ENCODE data around the gene GNG11. TPM values are rescaled to one million over a fixed set of nuclear protein-coding genes. Genes with fewer than 3 reads are reported as not detected.

The GNG11 gene
- total RNA-seq, 1 donor from 2014 or later = 29.6 TPM

DNA sequence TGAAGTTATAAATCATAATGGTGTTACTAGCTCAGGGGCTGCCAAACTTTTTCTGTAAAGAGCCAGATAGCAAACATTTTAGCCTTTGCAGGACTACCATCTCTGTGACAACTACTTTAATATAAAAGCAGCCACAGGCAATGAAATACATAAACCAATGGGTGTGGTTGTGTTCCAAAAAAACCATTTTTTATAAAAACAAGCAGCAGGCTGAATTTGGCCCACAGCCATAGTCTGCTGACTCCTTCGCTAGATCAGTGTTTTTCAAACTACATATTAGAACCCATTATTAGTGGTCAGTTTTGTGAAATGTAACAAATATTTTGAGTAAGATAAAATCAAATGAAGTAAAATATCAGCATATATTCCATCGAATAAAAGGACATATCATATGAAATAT, 13.6 kb downstream of the GNG11 start:
- TF ChIP-seq, protein P1, sequence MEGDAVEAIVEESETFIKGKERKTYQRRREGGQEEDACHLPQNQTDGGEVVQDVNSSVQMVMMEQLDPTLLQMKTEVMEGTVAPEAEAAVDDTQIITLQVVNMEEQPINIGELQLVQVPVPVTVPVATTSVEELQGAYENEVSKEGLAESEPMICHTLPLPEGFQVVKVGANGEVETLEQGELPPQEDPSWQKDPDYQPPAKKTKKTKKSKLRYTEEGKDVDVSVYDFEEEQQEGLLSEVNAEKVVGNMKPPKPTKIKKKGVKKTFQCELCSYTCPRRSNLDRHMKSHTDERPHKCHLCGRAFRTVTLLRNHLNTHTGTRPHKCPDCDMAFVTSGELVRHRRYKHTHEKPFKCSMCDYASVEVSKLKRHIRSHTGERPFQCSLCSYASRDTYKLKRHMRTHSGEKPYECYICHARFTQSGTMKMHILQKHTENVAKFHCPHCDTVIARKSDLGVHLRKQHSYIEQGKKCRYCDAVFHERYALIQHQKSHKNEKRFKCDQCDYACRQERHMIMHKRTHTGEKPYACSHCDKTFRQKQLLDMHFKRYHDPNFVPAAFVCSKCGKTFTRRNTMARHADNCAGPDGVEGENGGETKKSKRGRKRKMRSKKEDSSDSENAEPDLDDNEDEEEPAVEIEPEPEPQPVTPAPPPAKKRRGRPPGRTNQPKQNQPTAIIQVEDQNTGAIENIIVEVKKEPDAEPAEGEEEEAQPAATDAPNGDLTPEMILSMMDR (IDR thresholded peaks at IDR 0.05; ENCODE audit: borderline replicate concordance) = no peak
- no peaks in the 10 kb centered on the region for H3K36me3 ChIP-seq
- no peak overlapping the region for H3K4me3 ChIP-seq
- no peak for DNase-seq
- peaks cover 16% of the 10 kb centered on the region for H3K4me1 ChIP-seq
- no peak overlapping the region for H3K27ac ChIP-seq (replicated peaks)
- no peaks in the 10 kb centered on the region for H3K27me3 ChIP-seq (ENCODE audit: low read depth)
- intact Hi-C loops (cut with micrococcal nuclease) = no loop called here
- H3K9me3 ChIP-seq (replicated peaks) = no peaks in the 10 kb centered on the region

DNA sequence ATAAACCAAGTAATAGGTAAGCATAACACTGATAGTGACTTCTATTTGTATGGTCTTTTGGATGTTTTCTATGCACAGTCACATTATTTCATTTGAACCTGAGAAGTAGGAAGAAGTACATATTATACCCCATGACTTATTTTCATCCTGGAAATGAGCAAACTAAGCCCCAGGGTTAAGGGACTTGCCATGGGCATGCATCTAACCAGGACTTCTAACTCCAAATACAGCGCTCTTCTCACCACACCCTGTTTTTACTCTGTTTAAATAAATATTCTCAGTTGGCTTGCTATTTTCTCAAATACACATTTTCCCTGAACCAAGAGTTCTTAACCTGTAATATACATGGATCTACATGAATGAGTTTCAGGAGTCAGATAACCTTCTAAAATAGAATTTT, 16.3 kb downstream of the GNG11 start:
- no peak for DNase-seq
- intact Hi-C loops (cut with micrococcal nuclease) = no loop called here
- H3K27me3 ChIP-seq (ENCODE audit: low read depth) = no peaks in the 10 kb centered on the region
- no peaks in the 10 kb centered on the region for H3K36me3 ChIP-seq
- TF ChIP-seq, protein P1 (IDR thresholded peaks at IDR 0.05; ENCODE audit: borderline replicate concordance) = no peak
- H3K9me3 ChIP-seq (replicated peaks) = no peaks in the 10 kb centered on the region
- peaks cover 16% of the 10 kb centered on the region for H3K4me1 ChIP-seq
- H3K4me3 ChIP-seq = no peak overlapping the region
- H3K27ac ChIP-seq (replicated peaks) = no peak overlapping the region

DNA sequence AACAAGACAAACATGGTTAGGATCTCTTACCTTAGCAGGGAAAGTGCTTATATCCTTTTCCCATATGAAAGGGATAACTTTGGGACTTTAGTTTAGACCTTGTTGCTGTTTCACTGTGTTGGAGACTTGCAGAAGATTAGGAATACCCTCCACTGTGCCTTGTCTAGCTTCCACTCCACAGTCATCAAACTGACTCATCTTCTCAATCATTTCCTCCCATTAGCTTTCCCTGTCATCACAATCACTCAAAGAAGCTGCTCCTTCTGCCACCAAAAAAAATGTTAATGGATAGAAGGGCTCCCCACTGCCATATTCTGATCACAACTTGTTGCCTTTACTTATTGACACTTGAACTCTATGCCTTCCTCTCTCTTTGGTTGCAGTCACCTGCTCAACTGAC, 16.8 kb downstream of the GNG11 start:
- intact Hi-C loops (cut with micrococcal nuclease) = no loop called here
- no peaks in the 10 kb centered on the region for H3K36me3 ChIP-seq
- no peaks in the 10 kb centered on the region for H3K9me3 ChIP-seq (replicated peaks)
- H3K27ac ChIP-seq (replicated peaks) = no peak overlapping the region
- TF ChIP-seq, protein P1 (IDR thresholded peaks at IDR 0.05; ENCODE audit: borderline replicate concordance) = no peak
- H3K4me3 ChIP-seq = no peak overlapping the region
- no peak for DNase-seq
- H3K4me1 ChIP-seq = peaks cover 16% of the 10 kb centered on the region
- H3K27me3 ChIP-seq (ENCODE audit: low read depth) = no peaks in the 10 kb centered on the region

DNA sequence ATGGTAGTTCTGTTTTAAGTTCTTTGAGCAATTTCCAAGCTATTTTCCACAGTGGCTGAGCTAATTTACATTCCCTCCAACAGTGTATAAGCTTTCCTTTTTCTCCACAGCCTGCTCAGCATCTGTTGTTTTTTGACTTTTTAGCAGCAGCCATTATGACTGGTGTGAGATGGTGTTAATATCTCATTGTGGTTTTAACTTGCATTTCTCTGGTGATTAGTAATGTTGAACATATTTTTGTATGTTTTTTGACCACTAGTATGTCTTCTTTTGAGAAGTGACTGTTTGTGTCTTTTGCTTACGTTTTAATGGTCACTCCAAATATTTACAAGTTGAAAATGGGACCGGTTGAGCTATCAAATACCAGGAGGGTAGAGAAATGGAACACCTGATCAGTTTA, 20.4 kb downstream of the GNG11 start:
- peaks cover 41% of the 10 kb centered on the region for H3K4me1 ChIP-seq
- H3K4me3 ChIP-seq = no peak overlapping the region
- H3K27me3 ChIP-seq (ENCODE audit: low read depth) = no peaks in the 10 kb centered on the region
- H3K36me3 ChIP-seq = no peaks in the 10 kb centered on the region
- DNase-seq = no peak
- TF ChIP-seq, protein P1 (IDR thresholded peaks at IDR 0.05; ENCODE audit: borderline replicate concordance) = no peak
- intact Hi-C loops (cut with micrococcal nuclease) = no loop called here
- no peaks in the 10 kb centered on the region for H3K9me3 ChIP-seq (replicated peaks)
- no peak overlapping the region for H3K27ac ChIP-seq (replicated peaks)

DNA sequence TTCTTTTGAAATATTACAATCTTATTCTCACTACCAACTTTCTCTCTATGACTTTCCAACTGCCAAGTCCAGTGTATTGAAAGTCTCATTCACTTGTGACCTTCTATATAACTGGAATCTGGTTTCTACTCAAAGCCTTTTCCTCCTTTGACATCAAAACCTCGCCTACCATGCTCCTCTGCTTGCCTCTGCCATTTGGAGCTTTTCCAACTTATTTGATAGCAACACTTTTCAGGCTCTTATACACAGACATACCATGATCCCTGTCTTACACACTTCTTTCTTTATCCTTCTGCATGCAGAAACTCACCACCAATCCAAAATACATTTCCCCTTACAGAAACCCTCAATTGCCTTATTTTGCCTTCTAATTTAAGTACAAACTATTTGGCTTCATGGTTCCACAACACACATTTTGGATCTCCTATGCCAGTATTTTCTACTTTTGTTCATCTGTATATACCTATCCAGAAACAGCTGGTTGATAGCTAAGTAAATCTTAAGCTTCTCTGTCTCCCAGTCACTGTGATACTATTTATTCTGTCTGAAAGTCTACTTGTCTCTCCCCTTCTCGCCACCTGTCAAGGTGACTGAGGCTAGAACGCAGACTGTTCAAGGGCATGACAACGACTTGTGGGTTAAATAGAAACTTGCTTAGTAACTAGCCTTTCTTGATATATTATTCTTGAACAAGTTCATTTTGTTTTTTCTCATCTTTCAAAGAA, 22.4 kb downstream of the GNG11 start:
- Histone ChIP-seq H3K27ac (replicated peaks) (peak overlapping the region; percentile 81), H3K4me1 (peaks cover 33% of the 10 kb centered on the region), H3K36me3 (no peaks in the 10 kb centered on the region), H3K9me3 (replicated peaks) (no peaks in the 10 kb centered on the region), H3K27me3 (ENCODE audit: low read depth) (no peaks in the 10 kb centered on the region), H3K4me3 (no peak overlapping the region)
- TF ChIP-seq, protein P1 (IDR thresholded peaks at IDR 0.05; ENCODE audit: borderline replicate concordance) = no peak
- DNase-seq = no peak
- intact Hi-C loops (cut with micrococcal nuclease) = no loop called here
